Astrocyte (in vitro differentiated cells and primary cell): ENCODE data around the gene WSB2.

Source experiments
- CTCF ChIP-seq: IDR thresholded peaks from 2 replicates; pipeline ENCODE4 v1.5.1; 2011; ENCODE audit warnings: low read depth, mild to moderate bottlenecking, inconsistent platforms, low read length, moderate library complexity; ENCODE audit not compliant: insufficient read depth
- EZH2 ChIP-seq: IDR thresholded peaks from 2 replicates; pipeline ENCODE4 v1.6.1; 2012; ENCODE audit warnings: mild to moderate bottlenecking, low read length, inconsistent platforms; ENCODE audit not compliant: insufficient read depth

- TF ChIP-seq CTCF = no peak
- no peak for TF ChIP-seq EZH2
Observed at GRCh38 chr12:118038137-118038536, 22.8 kb downstream of the WSB2 start.
